H9 (cell line): Measurements from ENCODE around the gene PRR36. TPM values are rescaled to one million over a fixed set of nuclear protein-coding genes. Genes with fewer than 3 reads are reported as not detected.
A peak's percentile ranks its signal among the peaks of the same experiment; 100 is the strongest.

Experiments used
- DNase-seq: peaks from one replicate; pipeline ENCODE4 v3.0.0-alpha.2; 2017
- H2AFZ ChIP-seq: one replicate; pipeline ENCODE4 v1.6.1; 2013; ENCODE audit warnings: mild to moderate bottlenecking, low read length, control low read depth, moderate library complexity
- H2AK5ac ChIP-seq: 2 replicates; pipeline ENCODE4 v1.6.1; 2013; ENCODE audit warnings: low read length, control low read depth, mixed read lengths; ENCODE audit not compliant: insufficient read length
- H2BK120ac ChIP-seq: one replicate; pipeline ENCODE4 v1.6.1; 2013; ENCODE audit warnings: low read depth, mild to moderate bottlenecking, low read length, control low read depth, inconsistent platforms; ENCODE audit not compliant: poor library complexity, severe bottlenecking
- H2BK12ac ChIP-seq: 2 replicates; pipeline ENCODE4 v1.6.1; 2013; ENCODE audit warnings: low read length, control low read depth, mixed read lengths, low read depth; ENCODE audit not compliant: insufficient read length
- H2BK15ac ChIP-seq: 2 replicates; pipeline ENCODE4 v1.6.1; 2013; ENCODE audit warnings: low read depth, low read length, control low read depth
- H2BK20ac ChIP-seq: one replicate; pipeline ENCODE4 v1.6.1; 2013; ENCODE audit warnings: low read depth, mild to moderate bottlenecking, low read length, control low read depth, inconsistent platforms; ENCODE audit not compliant: poor library complexity, severe bottlenecking
- H2BK5ac ChIP-seq: 2 replicates; pipeline ENCODE4 v1.6.1; 2013; ENCODE audit warnings: low read length, control low read depth, mixed read lengths; ENCODE audit not compliant: insufficient read length
- H3K14ac ChIP-seq: 2 replicates; pipeline ENCODE4 v1.6.1; 2013; ENCODE audit warnings: low read length, control low read depth; ENCODE audit not compliant: insufficient read depth
- H3K18ac ChIP-seq: 2 replicates; pipeline ENCODE4 v1.6.1; 2013; ENCODE audit warnings: low read depth, mild to moderate bottlenecking, mixed read lengths, low read length, control low read depth; ENCODE audit not compliant: insufficient read length
- H3K23ac ChIP-seq: 2 replicates; pipeline ENCODE4 v1.6.1; 2013; ENCODE audit warnings: low read length, control low read depth, mixed read lengths, low read depth; ENCODE audit not compliant: insufficient read length
- H3K23me2 ChIP-seq: 2 replicates; pipeline ENCODE4 v1.6.1; 2013; ENCODE audit warnings: low read depth, mild to moderate bottlenecking, mixed read lengths, low read length, control low read depth; ENCODE audit not compliant: insufficient read length, poor library complexity, severe bottlenecking
- H3K27ac ChIP-seq: 2 replicates; pipeline ENCODE4 v1.5.1; 2013; ENCODE audit warnings: low read length, control low read depth, mixed read lengths, low read depth; ENCODE audit not compliant: insufficient read length
- H3K27me3 ChIP-seq: 2 replicates; pipeline ENCODE4 v1.6.1; 2013; ENCODE audit warnings: low read length, control low read depth, inconsistent platforms; ENCODE audit not compliant: insufficient read depth
- H3K4ac ChIP-seq: 2 replicates; pipeline ENCODE4 v1.6.1; 2013; ENCODE audit warnings: low read depth, mild to moderate bottlenecking, control low read depth, inconsistent platforms, low read length, moderate library complexity
- H3K4me1 ChIP-seq: 2 replicates; pipeline ENCODE4 v1.6.1; 2013; ENCODE audit warnings: low read length, control low read depth, inconsistent platforms; ENCODE audit not compliant: insufficient read depth
- H3K4me2 ChIP-seq: 2 replicates; pipeline ENCODE4 v1.6.1; 2013; ENCODE audit warnings: low read length, control low read depth, mixed read lengths; ENCODE audit not compliant: insufficient read length, insufficient read depth
- H3K56ac ChIP-seq: 2 replicates; pipeline ENCODE4 v1.6.1; 2013; ENCODE audit warnings: low read depth, mild to moderate bottlenecking, mixed read lengths, low read length, control low read depth; ENCODE audit not compliant: insufficient read length
- H3K79me1 ChIP-seq: 2 replicates; pipeline ENCODE4 v1.6.1; 2013; ENCODE audit warnings: low read depth, mild to moderate bottlenecking, moderate library complexity, low read length, control low read depth, inconsistent platforms; ENCODE audit not compliant: insufficient read depth, poor library complexity, severe bottlenecking
- H3K79me2 ChIP-seq: 2 replicates; pipeline ENCODE4 v1.6.1; 2013; ENCODE audit warnings: low read length, control low read depth, inconsistent platforms; ENCODE audit not compliant: insufficient read depth
- H3K9ac ChIP-seq: 2 replicates; pipeline ENCODE4 v1.6.1; 2013; ENCODE audit warnings: low read length, control low read depth, mixed read lengths; ENCODE audit not compliant: insufficient read length; ENCODE audit errors: extremely low read depth
- H3K9me3 ChIP-seq: one replicate; pipeline ENCODE4 v1.6.1; 2013; ENCODE audit warnings: low read depth, low read length, inconsistent platforms; ENCODE audit not compliant: control insufficient read depth
- H3T11ph ChIP-seq: one replicate; pipeline ENCODE4 v1.6.1; 2013; ENCODE audit warnings: mild to moderate bottlenecking, low read length, control low read depth, inconsistent platforms
- H4K20me1 ChIP-seq: one replicate; pipeline ENCODE4 v1.6.1; 2013; ENCODE audit not compliant: control insufficient read depth, insufficient read length, insufficient read depth
- H4K5ac ChIP-seq: 2 replicates; pipeline ENCODE4 v1.6.1; 2013; ENCODE audit warnings: low read depth, mild to moderate bottlenecking, mixed read lengths, low read length, control low read depth; ENCODE audit not compliant: insufficient read length
- H4K8ac ChIP-seq: replicated peaks from 2 replicates; pipeline ENCODE4 v1.6.1; 2013; ENCODE audit warnings: low read length, control low read depth, mixed read lengths, low read depth; ENCODE audit not compliant: insufficient read length
- H4K91ac ChIP-seq: 2 replicates; pipeline ENCODE4 v1.6.1; 2013; ENCODE audit warnings: low read depth, mild to moderate bottlenecking, moderate library complexity, mixed read lengths, low read length, control low read depth; ENCODE audit not compliant: insufficient read length
- H3K27ac Mint-ChIP-seq, 3 experiments: 2 replicates in 2 of 3; 3 replicates in 1 of 3; pipeline ENCODE4 v1.8.0; 2020 to 2021; ENCODE audit warnings: mixed read lengths in 3 of 3, mild to moderate bottlenecking in 1 of 3, moderate library complexity in 1 of 3
- H3K27me3 Mint-ChIP-seq: 2 replicates; pipeline ENCODE4 v1.8.0; 2021; ENCODE audit warnings: low read depth, mild to moderate bottlenecking, moderate library complexity, mixed read lengths
- H3K36me3 Mint-ChIP-seq, 3 experiments: 2 replicates in 2 of 3; 3 replicates in 1 of 3; pipeline ENCODE4 v1.8.0; 2020 to 2021; ENCODE audit warnings: low read depth in 3 of 3, mixed read lengths in 3 of 3; ENCODE audit not compliant: insufficient read depth in 1 of 3
- H3K4me1 Mint-ChIP-seq, 2 experiments: 2 replicates each; pipeline ENCODE4 v1.8.0; 2020; ENCODE audit warnings: mixed read lengths in 2 of 2
- H3K4me3 Mint-ChIP-seq, 2 experiments: 2 replicates in 1 of 2; 3 replicates in 1 of 2; pipeline ENCODE4 v1.8.0; 2020 to 2021; ENCODE audit warnings: mild to moderate bottlenecking in 2 of 2, mixed read lengths in 2 of 2, moderate library complexity in 1 of 2
- H3K9me3 Mint-ChIP-seq, 2 experiments: 2 replicates in 1 of 2; 3 replicates in 1 of 2; pipeline ENCODE4 v1.8.0; 2020; ENCODE audit warnings: mild to moderate bottlenecking in 2 of 2, mixed read lengths in 2 of 2, moderate library complexity in 1 of 2
- CTCF ChIP-seq: fragments of 200-600 bp; sonication (generic); conservative IDR thresholded peaks from 3 replicates; pipeline ENCODE4 v1.8.0; 2021; ENCODE audit warnings: antibody characterized with exemption, mild to moderate bottlenecking
- WGBS: extraction: QIAGEN DNeasy Blood & Tissue Kit; methylation state at CpG from one replicate; pipeline ENCODE4 v1.1.7; 2013; ENCODE audit warnings: missing lambda C conversion rate, low lambda C conversion rate, mixed read lengths; ENCODE audit not compliant: insufficient read length; ENCODE audit errors: extremely low coverage; 5-methylcytosine and 5-hydroxymethylcytosine counted together
- total RNA-seq: library from RNA; stranded (reverse); gene quantifications from 2 replicates; pipeline ENCODE4 v1.2.1, GENCODE V29; 2021

The PRR36 gene
- total RNA-seq, 1 experiment from 2014 or later, result 20.4 TPM

- DNase-seq, result peak; percentile 97
- no peaks in the 10 kb centered on the region for H4K20me1 ChIP-seq
- no peak within 1 kb of the TSS for H4K5ac ChIP-seq
- H3K14ac ChIP-seq, result no peak within 1 kb of the TSS; the same call in 1 of the 2 replicates
- peaks cover 16% of the 10 kb centered on the region; the same call in 1 of the 2 replicates for H3K27me3 ChIP-seq
- H3K79me2 ChIP-seq, result no peaks in the 10 kb centered on the region
- peaks cover 17% of the 10 kb centered on the region for H3K23me2 ChIP-seq
- no peak within 1 kb of the TSS for H3K23ac ChIP-seq
- H4K91ac ChIP-seq, result no peak within 1 kb of the TSS
- no peak within 1 kb of the TSS for H2AFZ ChIP-seq
- no peaks in the 10 kb centered on the region for H3K4me1 ChIP-seq
- H3K18ac ChIP-seq, result peak within 1 kb of the TSS; percentile 12
- H2BK120ac ChIP-seq, result no peak within 1 kb of the TSS
- TF ChIP-seq CTCF, result no peak
- Mint-ChIP-seq H3K9me3 (no peaks in the 10 kb centered on the region; a peak in 1 of 5 replicates), H3K27ac (peak within 1 kb of the TSS; percentile 55 to 95 (median 89); a peak in 5 of 7 replicates), H3K27me3 (peaks cover 46% of the 10 kb centered on the region), H3K36me3 (peaks cover 7 to 13% (median 12%) of the 10 kb centered on the region in 3 experiments; a peak in 5 of 7 replicates), H3K4me3 (peak within 1 kb of the TSS; percentile 67 to 84), H3K4me1 (peaks cover 22 to 30% of the 10 kb centered on the region in 2 experiments)
- H3K9ac ChIP-seq, result no peak within 1 kb of the TSS
- no CpG with 5 or more reads among the region's 62 CpGs for whole genome bisulfite sequencing
- H3K27ac ChIP-seq, result no peak within 1 kb of the TSS
- H2BK20ac ChIP-seq, result no peak within 1 kb of the TSS
- H2BK12ac ChIP-seq, result no peak within 1 kb of the TSS
- peak within 1 kb of the TSS; percentile 63 for H3K4me2 ChIP-seq
- no peak within 1 kb of the TSS for H3T11ph ChIP-seq
- H3K79me1 ChIP-seq, result no peaks in the 10 kb centered on the region
- no peak within 1 kb of the TSS for H4K8ac ChIP-seq
- H3K9me3 ChIP-seq, result no peaks in the 10 kb centered on the region
- no peak within 1 kb of the TSS for H3K4ac ChIP-seq
- H2BK15ac ChIP-seq, result no peak within 1 kb of the TSS
- H2AK5ac ChIP-seq, result no peak within 1 kb of the TSS
- H3K56ac ChIP-seq, result no peak within 1 kb of the TSS
- no peak within 1 kb of the TSS for H2BK5ac ChIP-seq
Measured at GRCh38 chr19:7919610-7920518, 45.7 kb upstream of the PRR36 start, which contains the start of gene SNAPC2. Gene SNAPC2, plus strand, starts transcription at chr19:7920338. Its CDS starts 29 bp downstream, at chr19:7920367.
